SK-N-SH treated with all-trans-retinoic acid at 6 μM for 48 hours (cell line): ENCODE measurements around the gene TSPAN1.

Source experiments
- ARNTL ChIP-seq: fragments of 450-650 bp; formaldehyde crosslinking; IDR thresholded peaks from 2 replicates; pipeline ENCODE4 v1.5.0; 2020; ENCODE audit warnings: low read depth, mild to moderate bottlenecking, moderate library complexity, borderline replicate concordance
- CSDC2 ChIP-seq: fragments of 250-450 bp; sonication (Bioruptor Pico); IDR thresholded peaks from 2 replicates; pipeline ENCODE4 v1.5.0; 2020; ENCODE audit warnings: mild to moderate bottlenecking, moderate library complexity
- OSR1 ChIP-seq: fragments of 250-450 bp; sonication (Bioruptor Pico); IDR thresholded peaks from 2 replicates; pipeline ENCODE4 v1.8.0; 2022; ENCODE audit warnings: moderate library complexity, mild to moderate bottlenecking, inconsistent platforms
- RARB ChIP-seq: fragments of 250-450 bp; sonication (Bioruptor Pico); IDR thresholded peaks from 2 replicates; pipeline ENCODE4 v1.8.0; 2021; ENCODE audit warnings: mild to moderate bottlenecking, moderate library complexity
- SNAI2 ChIP-seq: fragments of 250-450 bp; sonication (Bioruptor Pico); IDR thresholded peaks from 2 replicates; pipeline ENCODE4 v1.5.0; 2020; ENCODE audit warnings: mild to moderate bottlenecking, moderate library complexity
- ZFP30 ChIP-seq: fragments of 450-650 bp; formaldehyde crosslinking; IDR thresholded peaks from 2 replicates; pipeline ENCODE4 v1.5.0; 2022; ENCODE audit warnings: mild to moderate bottlenecking, moderate library complexity
- ZNF565 ChIP-seq: fragments of 450-650 bp; formaldehyde crosslinking; conservative IDR thresholded peaks from 2 replicates; pipeline ENCODE4 v1.5.0; 2020; ENCODE audit warnings: low read depth, mild to moderate bottlenecking, moderate library complexity
- TF ChIP-seq, protein P1 (sequence below): fragments of 250-450 bp; sonication (Bioruptor Pico); IDR thresholded peaks from 2 replicates; pipeline ENCODE4 v1.8.0; 2020; ENCODE audit warnings: mild to moderate bottlenecking, moderate library complexity, borderline replicate concordance

DNA sequence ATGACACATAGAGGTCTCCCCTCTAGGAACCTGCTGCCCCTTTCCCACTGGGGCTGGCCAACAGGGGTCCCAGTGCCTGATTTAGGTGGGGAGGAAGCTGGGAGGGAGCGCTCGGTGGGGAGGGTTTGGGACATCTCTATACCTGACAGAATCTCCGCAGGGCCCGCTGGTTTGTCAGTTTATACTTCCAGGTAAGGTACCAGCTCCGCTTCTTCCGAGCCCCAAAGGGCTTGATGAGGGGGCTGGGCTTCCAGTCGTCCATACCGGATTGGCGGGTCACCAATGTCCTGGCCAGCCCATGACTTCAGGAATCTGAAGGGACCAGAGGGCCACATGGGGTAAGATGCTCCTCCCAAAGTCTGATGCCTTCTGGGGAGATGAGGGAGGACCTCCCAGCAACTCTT is 22.7 kb downstream of the TSPAN1 start:
- TF ChIP-seq RARB: no peak
- TF ChIP-seq CSDC2 (CRISPR knock-in tag): no peak
- no peak for TF ChIP-seq ZNF565 (CRISPR knock-in tag)
- TF ChIP-seq ZFP30 (CRISPR knock-in tag): no peak
- no peak for TF ChIP-seq OSR1 (CRISPR knock-in tag)
- TF ChIP-seq, protein P1, sequence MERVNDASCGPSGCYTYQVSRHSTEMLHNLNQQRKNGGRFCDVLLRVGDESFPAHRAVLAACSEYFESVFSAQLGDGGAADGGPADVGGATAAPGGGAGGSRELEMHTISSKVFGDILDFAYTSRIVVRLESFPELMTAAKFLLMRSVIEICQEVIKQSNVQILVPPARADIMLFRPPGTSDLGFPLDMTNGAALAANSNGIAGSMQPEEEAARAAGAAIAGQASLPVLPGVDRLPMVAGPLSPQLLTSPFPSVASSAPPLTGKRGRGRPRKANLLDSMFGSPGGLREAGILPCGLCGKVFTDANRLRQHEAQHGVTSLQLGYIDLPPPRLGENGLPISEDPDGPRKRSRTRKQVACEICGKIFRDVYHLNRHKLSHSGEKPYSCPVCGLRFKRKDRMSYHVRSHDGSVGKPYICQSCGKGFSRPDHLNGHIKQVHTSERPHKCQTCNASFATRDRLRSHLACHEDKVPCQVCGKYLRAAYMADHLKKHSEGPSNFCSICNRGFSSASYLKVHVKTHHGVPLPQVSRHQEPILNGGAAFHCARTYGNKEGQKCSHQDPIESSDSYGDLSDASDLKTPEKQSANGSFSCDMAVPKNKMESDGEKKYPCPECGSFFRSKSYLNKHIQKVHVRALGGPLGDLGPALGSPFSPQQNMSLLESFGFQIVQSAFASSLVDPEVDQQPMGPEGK (CRISPR knock-in tag): no peak
- TF ChIP-seq SNAI2 (CRISPR knock-in tag): no peak
- no peak for TF ChIP-seq ARNTL (CRISPR knock-in tag)
